GM19351 (cell line): ENCODE measurements around the gene KLHL30.

ENCODE experiments used
- ATAC-seq: cut with Tn5 transposase; IDR thresholded peaks from one replicate; pipeline ENCODE4 v1.9.1; 2021; ENCODE audit warnings: mild to moderate bottlenecking, moderate library complexity; ENCODE audit not compliant: unreplicated experiment

KLHL30 gene

DNA sequence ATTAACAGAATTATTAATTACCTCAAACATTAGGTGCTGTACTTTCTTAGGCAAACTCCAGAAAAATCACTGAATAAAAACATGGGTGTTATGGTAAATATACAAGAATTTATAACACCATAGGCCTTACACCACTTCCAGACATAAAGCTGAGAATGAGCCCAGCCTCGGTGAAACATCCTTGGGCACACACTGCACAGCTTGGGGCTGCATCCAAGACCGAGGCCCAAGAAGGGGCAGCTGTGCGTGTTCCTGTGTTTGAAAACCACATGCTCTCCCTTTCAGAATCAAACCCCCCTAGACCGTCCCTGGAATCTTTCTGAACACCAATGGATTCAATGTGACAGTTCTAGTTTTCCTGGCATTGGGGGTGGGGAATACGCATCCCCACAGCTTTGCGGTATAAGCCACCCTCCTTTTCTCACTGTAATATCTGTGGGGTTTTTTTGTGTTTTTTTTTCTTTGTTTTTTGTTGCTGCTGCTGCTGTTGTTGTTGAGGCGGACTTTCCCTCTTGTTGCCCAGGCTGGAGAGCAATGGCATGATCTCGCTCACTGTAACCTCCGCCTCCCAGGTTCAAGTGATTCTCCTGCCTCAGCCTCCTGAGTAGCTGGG, 33.2 kb downstream of the KLHL30 start:
- ATAC-seq = no peak

- ATAC-seq = no peak
Observed at GRCh38 chr2:238172439-238172838, 34.0 kb downstream of the KLHL30 start.

DNA sequence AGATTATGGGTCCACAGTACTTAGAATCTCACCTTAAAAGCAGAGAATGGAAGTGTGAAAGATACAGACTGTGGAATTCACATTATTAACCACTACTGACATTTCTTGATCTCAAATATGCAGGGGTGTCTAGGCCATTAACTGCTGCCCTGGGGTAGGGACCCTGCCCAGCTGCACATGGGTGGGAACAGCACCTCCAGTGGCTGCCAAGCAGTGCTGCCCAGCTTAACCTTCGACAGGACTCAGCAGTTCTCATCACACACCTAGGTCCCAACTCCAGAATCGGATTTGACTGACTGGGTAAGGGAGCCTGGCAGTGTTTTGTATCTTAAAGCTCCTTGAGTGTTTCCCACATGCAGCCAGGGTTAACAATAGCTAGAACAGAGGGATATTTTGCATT, 35.2 kb downstream of the KLHL30 start:
- ATAC-seq = no peak

DNA sequence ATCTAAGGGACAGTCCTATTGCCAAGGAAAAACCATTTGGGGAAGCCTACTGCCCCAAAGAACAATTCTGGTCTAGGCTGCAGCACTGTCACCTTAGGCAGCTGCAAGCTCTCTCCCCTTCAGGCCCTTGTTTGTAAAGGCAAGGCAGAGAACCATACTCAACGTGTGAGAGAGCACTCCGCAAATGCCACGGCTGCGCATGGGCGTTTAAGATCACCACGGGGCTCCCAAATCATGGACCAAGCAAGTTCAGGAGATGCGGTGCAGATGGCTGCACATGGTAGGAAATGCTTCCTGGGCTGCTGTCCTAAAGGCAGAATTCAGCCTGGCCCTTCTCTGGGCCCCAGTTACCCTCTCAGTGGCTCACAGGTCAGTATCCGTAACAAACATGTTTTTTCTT, 35.8 kb downstream of the KLHL30 start:
- no peak for ATAC-seq

GRCh38 chr2:238174701-238175100, 36.2 kb downstream of the KLHL30 start:
- ATAC-seq = no peak

- ATAC-seq = no peak
Observed at GRCh38 chr2:238176613-238177012, 38.1 kb downstream of the KLHL30 start.

GRCh38 chr2:238180554-238180953, 42.1 kb downstream of the KLHL30 start:
- ATAC-seq = no peak

- no peak for ATAC-seq
Observed at GRCh38 chr2:238182362-238182761, 43.9 kb downstream of the KLHL30 start.

GRCh38 chr2:238183821-238184220, 45.4 kb downstream of the KLHL30 start:
- ATAC-seq = no peak

DNA sequence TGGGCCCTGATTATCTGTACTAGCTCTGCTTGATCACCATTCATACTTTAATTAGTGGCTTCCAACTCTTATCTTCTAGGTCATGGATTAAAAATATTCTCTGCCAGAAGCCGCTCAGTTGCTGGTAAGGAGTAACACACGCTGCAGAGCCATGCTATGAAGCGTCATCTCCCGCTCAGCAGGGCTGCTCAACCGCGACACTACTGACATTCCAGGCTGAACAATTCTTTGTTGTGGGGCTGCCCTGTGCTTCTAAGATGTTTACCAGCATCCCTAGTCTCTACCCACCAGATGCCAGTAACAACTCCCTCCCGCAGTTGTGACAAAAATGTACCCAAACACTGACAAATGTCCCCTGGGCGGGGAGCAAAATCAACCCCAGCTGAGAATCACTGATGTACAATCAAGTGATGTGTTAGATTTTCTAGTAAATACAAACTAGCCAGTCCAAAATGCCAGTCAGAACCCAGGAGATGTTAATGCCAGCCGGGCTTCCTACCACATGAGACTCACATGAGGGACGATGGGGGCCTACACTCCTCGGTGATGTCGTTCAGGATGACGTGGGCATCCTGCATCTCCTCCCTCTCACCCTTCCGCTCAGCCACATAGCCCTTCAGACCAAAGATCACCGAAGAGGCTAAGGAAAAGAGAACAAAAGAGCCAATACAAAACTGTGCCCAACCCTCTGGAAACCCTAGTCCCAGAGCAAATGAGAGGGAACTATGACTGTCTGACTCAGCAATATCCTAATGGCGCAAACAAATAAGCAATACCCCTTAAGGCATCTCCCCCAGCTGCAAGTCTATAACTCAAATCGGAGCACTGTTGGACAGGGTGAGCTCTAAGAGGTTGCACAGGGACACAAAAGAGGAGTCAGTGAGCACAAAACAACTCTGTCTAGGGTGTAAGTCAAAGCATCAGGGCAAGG, 49.4 kb downstream of the KLHL30 start:
- no peak for ATAC-seq

DNA sequence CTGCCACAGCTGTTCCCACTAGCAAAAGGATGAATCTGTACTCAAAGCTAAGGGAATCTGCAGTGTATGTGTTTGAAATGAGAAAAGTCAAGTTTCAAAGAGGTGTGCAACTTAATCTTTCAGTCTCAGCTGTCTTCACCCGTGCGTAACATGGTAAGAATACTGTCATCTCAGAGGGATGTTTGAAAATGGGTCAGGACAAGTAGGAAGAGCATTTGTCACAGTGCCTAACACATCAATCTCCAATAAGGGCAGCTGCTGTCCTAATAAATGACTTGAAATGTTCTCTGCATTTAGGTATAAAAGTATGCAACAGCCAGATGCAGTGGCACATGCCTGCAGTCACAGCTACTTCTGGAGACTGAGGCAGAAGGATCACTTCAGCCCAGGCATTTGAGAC, 52.0 kb downstream of the KLHL30 start:
- no peak for ATAC-seq
